Endothelial cell of umbilical vein (primary cell): ENCODE measurements around the gene B4GALNT3. TPM values are rescaled to one million over a fixed set of nuclear protein-coding genes. Genes with fewer than 3 reads are reported as not detected.

Source experiments
- BruUV-seq: library from RNA; stranded (reverse); fragments of 400-500 nt; replicated peaks from 2 replicates; lab custom pipeline; 2021; lab: Mats Ljungman, UMichigan
- CTCF ChIA-PET: fragments of 300-600, 350-600 bp; sonication (Branson Sonifier 250); formaldehyde crosslinking; loops from one replicate; lab custom pipeline; 2021; ENCODE audit warnings: antibody characterized with exemption, inconsistent platforms; lab: Charles Lee
- POLR2A ChIA-PET: fragments of 300-600, 350-600 bp; sonication (Branson Sonifier 250); formaldehyde crosslinking; loops from one replicate; lab custom pipeline; 2021; ENCODE audit warnings: antibody characterized with exemption, inconsistent platforms; lab: Charles Lee
- DNase-seq: peaks from one replicate; pipeline ENCODE4 v3.0.0-alpha.2; 2011; ENCODE audit warnings: low read depth, low spot score
- FAIRE-seq: peaks from 2 replicates; lab custom pipeline; 2011; peaks lifted over from hg19 to GRCh38; lab: Jason Lieb, UNC
- H2AFZ ChIP-seq: 2 replicates; pipeline ENCODE4 v1.6.0; 2012; ENCODE audit warnings: low read depth, low read length, control low read depth, inconsistent platforms
- H3K27ac ChIP-seq: 2 replicates; pipeline ENCODE4 v1.5.1; 2011; ENCODE audit warnings: low read depth, mild to moderate bottlenecking, control low read depth, low read length, moderate library complexity; ENCODE audit not compliant: insufficient read depth
- H3K27me3 ChIP-seq, 2 experiments: 2 replicates each; pipeline versions ENCODE4 v1.6.0 to v1.6.1; 2011; ENCODE audit warnings: low read length in 2 of 2, mixed read lengths in 1 of 2; ENCODE audit not compliant: control insufficient read depth in 2 of 2, insufficient read depth in 2 of 2
- H3K36me3 ChIP-seq, 2 experiments: 2 replicates in 1 of 2; 3 replicates in 1 of 2; pipeline ENCODE4 v1.5.1; 2011; ENCODE audit warnings: low read length in 2 of 2, mild to moderate bottlenecking in 1 of 2, moderate library complexity in 1 of 2; ENCODE audit not compliant: control insufficient read depth in 2 of 2, insufficient read depth in 2 of 2; ENCODE audit errors: extremely low read depth in 1 of 2
- H3K4me1 ChIP-seq: 3 replicates; pipeline ENCODE4 v1.5.1; 2011; ENCODE audit warnings: mild to moderate bottlenecking, low read length; ENCODE audit not compliant: control insufficient read depth, insufficient read depth; ENCODE audit errors: extremely low read depth
- H3K4me2 ChIP-seq: 2 replicates; pipeline ENCODE4 v1.6.1; 2011; ENCODE audit warnings: low read length, control low read depth, mixed read lengths; ENCODE audit not compliant: insufficient read depth
- H3K4me3 ChIP-seq, 3 experiments: fragments of 200-600 bp in 1 of 3; sonication (generic), shearing (Covaris generic) in 1 of 3; replicated peaks in 1 of 3; 2 replicates each; pipeline ENCODE4 v1.5.1; 2011 to 2016; ENCODE audit warnings: control low read depth in 3 of 3, low read length in 3 of 3, mild to moderate bottlenecking in 2 of 3, inconsistent platforms in 1 of 3, low read depth in 1 of 3, moderate library complexity in 1 of 3; ENCODE audit not compliant: insufficient read depth in 1 of 3
- H3K79me2 ChIP-seq: 2 replicates; pipeline ENCODE4 v1.6.0; 2012; ENCODE audit warnings: low read length, inconsistent platforms; ENCODE audit not compliant: control insufficient read depth, insufficient read depth
- H3K9ac ChIP-seq: replicated peaks from 2 replicates; pipeline ENCODE3; 2011; ENCODE audit warnings: low read length, control low read depth; ENCODE audit not compliant: insufficient read depth; ENCODE audit errors: extremely low read depth
- H3K9me1 ChIP-seq: replicated peaks from 3 replicates; pipeline ENCODE4 v1.6.0; 2011; ENCODE audit warnings: mild to moderate bottlenecking, low read length; ENCODE audit not compliant: control insufficient read depth, insufficient read depth; ENCODE audit errors: extremely low read depth
- H3K9me3 ChIP-seq: replicated peaks from 2 replicates; pipeline ENCODE4 v1.5.1; 2012; ENCODE audit warnings: low read length, inconsistent platforms; ENCODE audit not compliant: control insufficient read depth, insufficient read depth
- H4K20me1 ChIP-seq: replicated peaks from 2 replicates; pipeline ENCODE3; 2011; ENCODE audit warnings: mild to moderate bottlenecking, low read length; ENCODE audit not compliant: control insufficient read depth, insufficient read depth; ENCODE audit errors: extremely low read depth
- CTCF ChIP-seq, 2 donors: IDR thresholded peaks; 1 replicate in 1 of 2; 2 replicates in 1 of 2; pipeline ENCODE4 v1.5.1; 2011; ENCODE audit warnings: low read length in 2 of 2, mild to moderate bottlenecking in 2 of 2, moderate library complexity in 2 of 2, control low read depth in 1 of 2, inconsistent platforms in 1 of 2, low read depth in 1 of 2; ENCODE audit not compliant: insufficient read depth in 1 of 2; ENCODE audit errors: extremely low read depth in 1 of 2
- EZH2 ChIP-seq: IDR thresholded peaks from 2 replicates; pipeline ENCODE4 v1.6.1; 2012; ENCODE audit warnings: borderline replicate concordance, low read depth, mild to moderate bottlenecking, moderate library complexity, low read length, inconsistent platforms; ENCODE audit not compliant: severe bottlenecking
- FOS ChIP-seq: IDR thresholded peaks from 2 replicates; pipeline ENCODE4 v1.6.1; 2011; ENCODE audit warnings: mild to moderate bottlenecking, low read length, moderate library complexity, borderline replicate concordance; ENCODE audit not compliant: insufficient read depth
- GATA2 ChIP-seq: IDR thresholded peaks from 2 replicates; pipeline ENCODE4 v1.7.0; 2011; ENCODE audit warnings: low read depth, mild to moderate bottlenecking, moderate library complexity, mixed read lengths, low read length; ENCODE audit not compliant: insufficient read length, insufficient read depth
- JUN ChIP-seq: IDR thresholded peaks from 2 replicates; pipeline ENCODE4 v1.6.1; 2011; ENCODE audit warnings: borderline replicate concordance, low read depth; ENCODE audit not compliant: insufficient read length, insufficient read depth
- MAX ChIP-seq: IDR thresholded peaks from 2 replicates; pipeline ENCODE4 v1.6.1; 2011; ENCODE audit not compliant: insufficient read depth, insufficient read length
- MYC ChIP-seq: IDR thresholded peaks from one replicate; pipeline ENCODE4 v1.6.1; 2011; ENCODE audit warnings: mild to moderate bottlenecking, low read depth, low read length
- POLR2A ChIP-seq: IDR thresholded peaks from 2 replicates; pipeline ENCODE4 v1.6.1; 2012; ENCODE audit warnings: low read depth, mild to moderate bottlenecking, control low read depth, low read length
- POLR2AphosphoS5 ChIP-seq: IDR thresholded peaks from 2 replicates; pipeline ENCODE4 v1.6.1; 2012; ENCODE audit warnings: low read depth, mild to moderate bottlenecking, control low read depth, low read length, moderate library complexity; ENCODE audit not compliant: insufficient read depth
- dilution Hi-C: fragments of 300-500 bp; cut with MboI; formaldehyde crosslinking; loops from one replicate; pipeline ENCODE4 v1.15.0; 2019; ENCODE audit warnings: low sequenced_read_pairs; ENCODE audit not compliant: extremely low pct_ligation_motif_present
- intact Hi-C: fragments of 100-400 bp; cut with micrococcal nuclease; formaldehyde crosslinking; loops from one replicate; pipeline ENCODE4 v1.10.0; 2022
- polyA plus RNA-seq, 4 experiments: library from polyadenylated mRNA; depleted of rRNA in 3 of 4; stranded (reverse) in 3 of 4; unstranded in 1 of 4; fragments of >200 nt; gene quantifications; 2 replicates each; pipeline versions ENCODE4 v1.2.1 to v1.2.3, GENCODE V29; 2011 to 2012; ENCODE audit warnings: missing spikeins in 1 of 4
- total RNA-seq: library from RNA; stranded (reverse); gene quantifications from 2 replicates; pipeline ENCODE4 v1.2.3, GENCODE V29; 2021

Gene B4GALNT3
- total and polyA plus RNA-seq, 2 donors (not counting 3 experiments of a cell fraction or from before 2014, with no cell fraction given), result 0.07 TPM; not detected in 1

GRCh38 chr12:601976-602699 lies 142.4 kb downstream of the B4GALNT3 start:
- Histone ChIP-seq H3K9me1 (no peaks in the 10 kb centered on the region), H3K79me2 (no peaks in the 10 kb centered on the region), H3K9ac (no peak overlapping the region), H4K20me1 (no peaks in the 10 kb centered on the region), H3K27ac (no peak overlapping the region), H3K4me3 (no peak overlapping the region), H3K27me3 (no peaks in the 10 kb centered on the region), H3K9me3 (no peaks in the 10 kb centered on the region), H3K36me3 (no peaks in the 10 kb centered on the region), H3K4me1 (peaks cover 13% of the 10 kb centered on the region), H3K4me2 (no peak overlapping the region), H2AFZ (no peak overlapping the region)
- intact Hi-C loops (no loop called here), dilution Hi-C loops (no loop called here)
- TF ChIP-seq MAX (no peak), POLR2A (no peak), FOS (no peak), JUN (no peak), EZH2 (no peak), POLR2AphosphoS5 (no peak), CTCF (IDR thresholded peaks at IDR 0.05; ENCODE audit: extremely low read depth in 1 of 2, insufficient read depth in 1 of 2, low read depth in 1 of 2, low read length in 2 of 2) (no peak), GATA2 (no peak), MYC (no peak)
- POLR2A ChIA-PET, result no interaction called here
- no peak for FAIRE-seq
- CTCF ChIA-PET, result interaction anchor here (1.2 to 1.5 kb wide), 2 partner anchors 26 to 30 kb away, joined by 3 to 5 read pairs; no protein-coding TSS in a partner anchor
- BruUV-seq, result no TSS peak
- DNase-seq, result no peak
